ENCODE data around the gene EPHB1. TPM values are rescaled to one million over a fixed set of nuclear protein-coding genes. Genes with fewer than 3 reads are reported as not detected.

Gene EPHB1
- total RNA-seq, 1 experiment from 2014 or later, result 0.29 TPM

- no peak for DNase-seq (ENCODE audit: low spot score)
Measured at GRCh38 chr3:135258916-135259315, 463.9 kb downstream of the EPHB1 start.

- DNase-seq (ENCODE audit: low spot score), result no peak
Measured at GRCh38 chr3:135260025-135260424, 465.0 kb downstream of the EPHB1 start.

GRCh38 chr3:135261214-135261775, 466.2 kb downstream of the EPHB1 start:
- DNase-seq (ENCODE audit: low spot score), result no peak

GRCh38 chr3:135261916-135262315, 466.9 kb downstream of the EPHB1 start:
- no peak for DNase-seq (ENCODE audit: low spot score)

GRCh38 chr3:135262441-135262840, 467.4 kb downstream of the EPHB1 start:
- no peak for DNase-seq (ENCODE audit: low spot score)

GRCh38 chr3:135263331-135263730, 468.3 kb downstream of the EPHB1 start:
- no peak for DNase-seq (ENCODE audit: low spot score)

GRCh38 chr3:135267487-135267886, 472.4 kb downstream of the EPHB1 start:
- DNase-seq (ENCODE audit: low spot score), result no peak

GRCh38 chr3:135268941-135269532, 474.0 kb downstream of the EPHB1 start:
- DNase-seq (ENCODE audit: low spot score), result no peak

- no peak for DNase-seq (ENCODE audit: low spot score)
Measured at GRCh38 chr3:135271177-135272025, 476.3 kb downstream of the EPHB1 start.

- DNase-seq (ENCODE audit: low spot score), result no peak
Measured at GRCh38 chr3:135272026-135272669, 477.1 kb downstream of the EPHB1 start.

- no peak for DNase-seq (ENCODE audit: low spot score)
Measured at GRCh38 chr3:135292162-135292561, 497.1 kb downstream of the EPHB1 start.

- no peak for DNase-seq (ENCODE audit: low spot score)
Measured at GRCh38 chr3:135301670-135302069, 506.6 kb downstream of the EPHB1 start.

GRCh38 chr3:135304378-135304777, 509.3 kb downstream of the EPHB1 start:
- DNase-seq (ENCODE audit: low spot score), result no peak

Other genes starting within 250 kb of the EPHB1 start
- gene KY, start 144.2 kb upstream of the EPHB1 start, total RNA-seq (2014; rRNA removed; shearing (Covaris generic)), result 0.04 TPM in 1 of 2 replicates, not detected in the other